ENCODE data around the gene CCDC149.

Gene CCDC149

GRCh38 chr4:24877868-24878635, 34.8 kb downstream of the CCDC149 start:
- Histone ChIP-seq H3K9ac (ENCODE audit: low read depth, low read length) (no peak overlapping the region), H3K4me1 (ENCODE audit: insufficient read depth, low read length) (peaks cover 1% of the 10 kb centered on the region; the same call in 1 of the 2 replicates), H3K27ac (ENCODE audit: low read length) (no peak overlapping the region), H3K4me3 (ENCODE audit: low read length) (no peak overlapping the region), H3K27me3 (ENCODE audit: insufficient read depth, low read length) (no peaks in the 10 kb centered on the region), H3K36me3 (ENCODE audit: insufficient read depth, low read depth, low read length) (no peaks in the 10 kb centered on the region; the same call in 1 of the 2 replicates), H3K9me3 (ENCODE audit: insufficient read depth, low read depth, low read length) (no peaks in the 10 kb centered on the region)

DNA sequence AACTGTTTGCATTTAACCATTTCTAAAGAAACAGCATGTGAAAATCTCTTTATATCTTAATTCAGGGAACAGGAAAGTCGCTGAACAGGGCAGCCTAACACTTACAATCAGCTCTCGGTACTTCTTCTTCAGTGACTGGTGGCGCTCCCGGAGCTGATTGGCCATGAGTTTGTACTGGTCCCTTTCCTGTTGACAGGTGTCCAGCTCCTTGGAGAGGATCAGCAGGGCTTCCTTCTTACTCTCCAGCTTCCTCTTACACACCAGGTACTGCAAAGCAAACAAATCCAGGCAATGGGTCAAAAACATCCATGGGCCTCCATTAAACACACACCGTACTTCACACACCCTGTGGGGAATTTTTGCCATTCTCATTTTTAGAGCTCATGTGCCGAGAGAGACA, 36.4 kb downstream of the CCDC149 start:
- Histone ChIP-seq H3K9me3 (ENCODE audit: insufficient read depth, low read depth, low read length) (no peaks in the 10 kb centered on the region), H3K9ac (ENCODE audit: low read depth, low read length) (no peak overlapping the region), H3K27ac (ENCODE audit: low read length) (no peak overlapping the region), H3K4me3 (ENCODE audit: low read length) (no peak overlapping the region), H3K4me1 (ENCODE audit: insufficient read depth, low read length) (no peaks in the 10 kb centered on the region; the same call in 1 of the 2 replicates), H3K27me3 (ENCODE audit: insufficient read depth, low read length) (no peaks in the 10 kb centered on the region), H3K36me3 (ENCODE audit: insufficient read depth, low read depth, low read length) (no peaks in the 10 kb centered on the region; the same call in 1 of the 2 replicates)

DNA sequence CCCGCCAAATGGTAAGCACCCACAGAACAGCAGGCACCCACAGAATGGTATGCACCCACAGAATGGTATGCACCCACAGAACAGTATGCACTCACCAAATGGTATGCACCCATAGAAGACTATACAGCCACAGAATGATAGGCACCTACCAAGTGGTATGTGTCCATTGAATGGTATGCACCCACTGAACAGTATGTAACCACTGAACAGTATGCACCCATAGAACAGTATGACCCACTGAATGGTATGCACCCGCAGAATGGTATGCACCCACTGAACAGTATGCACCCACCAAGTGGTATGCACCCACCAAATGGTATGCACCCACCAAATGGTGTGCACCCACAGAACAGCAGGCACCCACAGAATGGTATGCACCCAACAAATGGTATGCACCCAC, 40.1 kb downstream of the CCDC149 start:
- no peaks in the 10 kb centered on the region for H3K9me3 ChIP-seq (ENCODE audit: insufficient read depth, low read depth, low read length)
- no peak overlapping the region for H3K9ac ChIP-seq (ENCODE audit: low read depth, low read length)
- no peaks in the 10 kb centered on the region; the same call in 1 of the 2 replicates for H3K36me3 ChIP-seq (ENCODE audit: insufficient read depth, low read depth, low read length)
- no peak overlapping the region for H3K4me3 ChIP-seq (ENCODE audit: low read length)
- H3K4me1 ChIP-seq (ENCODE audit: insufficient read depth, low read length): peaks cover 9% of the 10 kb centered on the region
- H3K27ac ChIP-seq (ENCODE audit: low read length): no peak overlapping the region
- H3K27me3 ChIP-seq (ENCODE audit: insufficient read depth, low read length): no peaks in the 10 kb centered on the region

GRCh38 chr4:24871210-24871609, 41.6 kb downstream of the CCDC149 start:
- no peak overlapping the region for H3K9ac ChIP-seq (ENCODE audit: low read depth, low read length)
- no peak overlapping the region for H3K4me3 ChIP-seq (ENCODE audit: low read length)
- H3K4me1 ChIP-seq (ENCODE audit: insufficient read depth, low read length): peaks cover 16% of the 10 kb centered on the region
- no peak overlapping the region for H3K27ac ChIP-seq (ENCODE audit: low read length)
- H3K36me3 ChIP-seq (ENCODE audit: insufficient read depth, low read depth, low read length): no peaks in the 10 kb centered on the region; the same call in 1 of the 2 replicates
- H3K27me3 ChIP-seq (ENCODE audit: insufficient read depth, low read length): no peaks in the 10 kb centered on the region
- H3K9me3 ChIP-seq (ENCODE audit: insufficient read depth, low read depth, low read length): no peaks in the 10 kb centered on the region

GRCh38 chr4:24867766-24868296, 45.0 kb downstream of the CCDC149 start:
- H3K4me3 ChIP-seq (ENCODE audit: low read length): no peak overlapping the region; the same call in 1 of the 2 replicates
- peaks cover 16% of the 10 kb centered on the region for H3K4me1 ChIP-seq (ENCODE audit: insufficient read depth, low read length)
- no peaks in the 10 kb centered on the region for H3K27me3 ChIP-seq (ENCODE audit: insufficient read depth, low read length)
- H3K9me3 ChIP-seq (ENCODE audit: insufficient read depth, low read depth, low read length): peaks cover 22% of the 10 kb centered on the region
- no peak overlapping the region for H3K27ac ChIP-seq (ENCODE audit: low read length)
- peaks cover 6% of the 10 kb centered on the region; the same call in 1 of the 2 replicates for H3K36me3 ChIP-seq (ENCODE audit: insufficient read depth, low read depth, low read length)
- H3K9ac ChIP-seq (ENCODE audit: low read depth, low read length): no peak overlapping the region

DNA sequence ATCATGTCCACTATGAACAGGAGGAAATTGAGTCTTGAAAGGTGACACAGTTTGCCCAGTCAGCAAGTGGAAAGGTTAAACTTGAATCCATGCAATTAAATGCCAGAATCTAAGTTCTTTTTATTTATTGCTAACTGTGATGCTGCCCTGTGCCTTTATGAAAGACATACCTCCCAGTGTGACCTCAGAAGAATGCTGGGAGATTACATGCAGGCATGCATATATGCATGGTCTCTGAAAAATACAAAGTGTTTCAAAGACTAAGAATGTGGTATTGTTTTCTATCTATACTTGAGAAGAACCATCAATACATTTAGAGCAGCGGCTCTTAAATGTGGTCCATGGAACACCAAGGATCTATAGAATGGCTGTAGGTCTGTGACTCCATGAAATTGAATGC, 45.6 kb downstream of the CCDC149 start:
- no peak overlapping the region for H3K27ac ChIP-seq (ENCODE audit: low read length)
- no peak overlapping the region for H3K9ac ChIP-seq (ENCODE audit: low read depth, low read length)
- H3K4me3 ChIP-seq (ENCODE audit: low read length): no peak overlapping the region
- H3K4me1 ChIP-seq (ENCODE audit: insufficient read depth, low read length): peaks cover 16% of the 10 kb centered on the region
- peaks cover 22% of the 10 kb centered on the region for H3K9me3 ChIP-seq (ENCODE audit: insufficient read depth, low read depth, low read length)
- H3K36me3 ChIP-seq (ENCODE audit: insufficient read depth, low read depth, low read length): peaks cover 6% of the 10 kb centered on the region; the same call in 1 of the 2 replicates
- H3K27me3 ChIP-seq (ENCODE audit: insufficient read depth, low read length): no peaks in the 10 kb centered on the region

GRCh38 chr4:24865401-24865800, 47.4 kb downstream of the CCDC149 start:
- Histone ChIP-seq H3K4me3 (ENCODE audit: low read length) (no peak overlapping the region), H3K27me3 (ENCODE audit: insufficient read depth, low read length) (no peaks in the 10 kb centered on the region), H3K36me3 (ENCODE audit: insufficient read depth, low read depth, low read length) (peaks cover 6% of the 10 kb centered on the region; the same call in 1 of the 2 replicates), H3K9ac (ENCODE audit: low read depth, low read length) (no peak overlapping the region), H3K9me3 (ENCODE audit: insufficient read depth, low read depth, low read length) (peaks cover 28% of the 10 kb centered on the region), H3K27ac (ENCODE audit: low read length) (no peak overlapping the region), H3K4me1 (ENCODE audit: insufficient read depth, low read length) (peaks cover 16% of the 10 kb centered on the region)

GRCh38 chr4:24863799-24864198, 49.0 kb downstream of the CCDC149 start:
- H3K4me1 ChIP-seq (ENCODE audit: insufficient read depth, low read length): peaks cover 16% of the 10 kb centered on the region
- no peak overlapping the region for H3K4me3 ChIP-seq (ENCODE audit: low read length)
- H3K27ac ChIP-seq (ENCODE audit: low read length): no peak overlapping the region
- peaks cover 6% of the 10 kb centered on the region; the same call in 1 of the 2 replicates for H3K36me3 ChIP-seq (ENCODE audit: insufficient read depth, low read depth, low read length)
- no peak overlapping the region for H3K9ac ChIP-seq (ENCODE audit: low read depth, low read length)
- no peaks in the 10 kb centered on the region for H3K27me3 ChIP-seq (ENCODE audit: insufficient read depth, low read length)
- peaks cover 28% of the 10 kb centered on the region for H3K9me3 ChIP-seq (ENCODE audit: insufficient read depth, low read depth, low read length)

DNA sequence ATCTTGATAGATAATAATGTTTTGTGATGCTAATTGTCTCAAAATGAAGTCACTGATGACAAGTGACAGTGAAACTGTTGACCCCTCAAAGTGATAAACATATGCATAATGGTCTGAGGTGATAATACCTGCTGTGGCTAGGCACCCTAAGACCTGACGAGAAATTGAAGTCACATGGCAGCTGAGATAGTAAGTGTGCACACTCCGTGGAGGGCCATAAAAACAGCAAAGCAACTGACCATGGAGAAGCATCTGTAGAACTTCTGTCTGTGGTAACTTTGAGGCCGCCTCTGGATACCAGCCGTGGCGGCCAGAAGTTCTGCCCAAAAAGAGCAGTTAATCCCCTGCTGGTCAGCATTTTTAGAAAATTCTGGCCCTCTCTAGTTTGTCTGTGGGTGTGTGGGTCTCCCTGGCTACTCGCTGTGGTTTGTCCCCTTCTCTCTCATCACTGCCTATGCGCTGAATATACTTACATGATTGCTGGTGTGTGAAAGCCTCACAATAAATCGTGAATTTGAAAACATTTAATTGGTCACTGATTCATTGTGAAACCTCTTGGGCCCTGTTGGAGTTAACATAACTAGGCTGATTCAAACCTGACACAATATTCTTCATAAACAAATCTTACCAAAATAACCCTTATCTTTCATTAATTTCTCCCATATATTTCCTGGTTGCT, 50.6 kb downstream of the CCDC149 start:
- Histone ChIP-seq H3K9me3 (ENCODE audit: insufficient read depth, low read depth, low read length) (peaks cover 28% of the 10 kb centered on the region), H3K4me3 (ENCODE audit: low read length) (no peak overlapping the region), H3K36me3 (ENCODE audit: insufficient read depth, low read depth, low read length) (peaks cover 6% of the 10 kb centered on the region; the same call in 1 of the 2 replicates), H3K27ac (ENCODE audit: low read length) (no peak overlapping the region), H3K27me3 (ENCODE audit: insufficient read depth, low read length) (no peaks in the 10 kb centered on the region), H3K4me1 (ENCODE audit: insufficient read depth, low read length) (peaks cover 2% of the 10 kb centered on the region; the same call in 1 of the 2 replicates), H3K9ac (ENCODE audit: low read depth, low read length) (no peak overlapping the region)

DNA sequence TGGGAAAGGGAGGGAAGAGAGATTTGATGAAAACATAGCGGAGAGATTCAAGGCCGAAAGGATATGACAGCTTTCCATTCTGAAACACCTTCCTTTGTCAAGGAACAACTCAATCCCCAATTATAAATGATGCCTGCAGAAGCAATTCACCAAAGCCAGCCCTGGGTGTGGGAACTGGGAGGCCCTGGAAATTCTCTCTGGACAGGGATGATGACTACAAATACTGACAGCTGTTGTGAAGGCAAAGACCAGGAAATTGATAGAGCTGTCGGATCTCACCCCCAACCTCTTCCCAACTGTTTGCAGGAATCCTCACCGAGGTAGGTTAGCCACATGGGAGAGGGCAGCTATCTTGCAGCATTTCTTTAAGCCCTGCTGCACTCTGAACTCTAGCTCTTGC, 54.3 kb downstream of the CCDC149 start:
- H3K36me3 ChIP-seq (ENCODE audit: insufficient read depth, low read depth, low read length): no peaks in the 10 kb centered on the region
- no peak overlapping the region for H3K27ac ChIP-seq (ENCODE audit: low read length)
- no peaks in the 10 kb centered on the region for H3K27me3 ChIP-seq (ENCODE audit: insufficient read depth, low read length)
- H3K4me3 ChIP-seq (ENCODE audit: low read length): no peak overlapping the region
- H3K9ac ChIP-seq (ENCODE audit: low read depth, low read length): no peak overlapping the region
- peaks cover 11% of the 10 kb centered on the region for H3K9me3 ChIP-seq (ENCODE audit: insufficient read depth, low read depth, low read length)
- no peaks in the 10 kb centered on the region; the same call in 1 of the 2 replicates for H3K4me1 ChIP-seq (ENCODE audit: insufficient read depth, low read length)

- Histone ChIP-seq H3K4me1 (ENCODE audit: insufficient read depth, low read length) (no peaks in the 10 kb centered on the region; the same call in 1 of the 2 replicates), H3K27ac (ENCODE audit: low read length) (no peak overlapping the region), H3K9ac (ENCODE audit: low read depth, low read length) (no peak overlapping the region), H3K9me3 (ENCODE audit: insufficient read depth, low read depth, low read length) (peaks cover 6% of the 10 kb centered on the region; the same call in 1 of the 2 replicates), H3K27me3 (ENCODE audit: insufficient read depth, low read length) (no peaks in the 10 kb centered on the region), H3K36me3 (ENCODE audit: insufficient read depth, low read depth, low read length) (no peaks in the 10 kb centered on the region), H3K4me3 (ENCODE audit: low read length) (no peak overlapping the region)
Observed at GRCh38 chr4:24858026-24858425, 54.8 kb downstream of the CCDC149 start.
